ENCODE results near the gene TBX6.
"Not testable (repeated sequence)": the region's sequence is repeated elsewhere in the genome, so short reads cannot be mapped to it uniquely, and the experiment has no call there.

TBX6 gene

DNA sequence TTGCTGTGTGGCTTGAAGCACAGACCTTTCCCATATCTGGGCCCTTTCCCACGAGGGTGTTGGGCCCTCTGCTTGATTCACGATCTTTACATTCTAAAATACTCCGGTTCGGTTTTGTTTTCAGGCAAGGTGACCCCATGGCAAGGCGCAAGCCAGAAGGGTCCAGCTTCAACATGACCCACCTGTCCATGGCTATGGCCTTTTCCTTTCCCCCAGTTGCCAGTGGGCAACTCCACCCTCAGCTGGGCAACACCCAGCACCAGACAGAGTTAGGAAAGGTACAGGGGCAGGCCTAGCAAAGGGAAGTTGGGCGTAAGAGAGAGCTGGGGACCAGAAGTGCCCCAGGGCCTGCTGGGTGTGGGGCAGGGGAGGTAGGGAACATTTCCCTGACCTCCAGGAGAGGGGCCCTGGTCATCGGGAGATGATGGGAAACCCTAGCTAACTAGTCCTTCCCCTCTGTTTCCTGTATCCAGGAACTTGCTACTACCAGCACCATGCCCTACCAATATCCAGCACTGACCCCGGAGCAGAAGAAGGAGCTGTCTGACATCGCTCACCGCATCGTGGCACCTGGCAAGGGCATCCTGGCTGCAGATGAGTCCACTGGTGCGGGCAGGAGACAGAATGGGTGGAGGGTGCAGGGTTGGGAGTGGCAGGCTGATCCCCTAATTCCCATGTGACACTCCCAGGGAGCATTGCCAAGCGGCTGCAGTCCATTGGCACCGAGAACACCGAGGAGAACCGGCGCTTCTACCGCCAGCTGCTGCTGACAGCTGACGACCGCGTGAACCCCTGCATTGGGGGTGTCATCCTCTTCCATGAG, 24.8 kb downstream of the TBX6 start:
- no peak for DNase-seq (ENCODE audit: low read depth in 4 of 4, low spot score in 1 of 4)

DNA sequence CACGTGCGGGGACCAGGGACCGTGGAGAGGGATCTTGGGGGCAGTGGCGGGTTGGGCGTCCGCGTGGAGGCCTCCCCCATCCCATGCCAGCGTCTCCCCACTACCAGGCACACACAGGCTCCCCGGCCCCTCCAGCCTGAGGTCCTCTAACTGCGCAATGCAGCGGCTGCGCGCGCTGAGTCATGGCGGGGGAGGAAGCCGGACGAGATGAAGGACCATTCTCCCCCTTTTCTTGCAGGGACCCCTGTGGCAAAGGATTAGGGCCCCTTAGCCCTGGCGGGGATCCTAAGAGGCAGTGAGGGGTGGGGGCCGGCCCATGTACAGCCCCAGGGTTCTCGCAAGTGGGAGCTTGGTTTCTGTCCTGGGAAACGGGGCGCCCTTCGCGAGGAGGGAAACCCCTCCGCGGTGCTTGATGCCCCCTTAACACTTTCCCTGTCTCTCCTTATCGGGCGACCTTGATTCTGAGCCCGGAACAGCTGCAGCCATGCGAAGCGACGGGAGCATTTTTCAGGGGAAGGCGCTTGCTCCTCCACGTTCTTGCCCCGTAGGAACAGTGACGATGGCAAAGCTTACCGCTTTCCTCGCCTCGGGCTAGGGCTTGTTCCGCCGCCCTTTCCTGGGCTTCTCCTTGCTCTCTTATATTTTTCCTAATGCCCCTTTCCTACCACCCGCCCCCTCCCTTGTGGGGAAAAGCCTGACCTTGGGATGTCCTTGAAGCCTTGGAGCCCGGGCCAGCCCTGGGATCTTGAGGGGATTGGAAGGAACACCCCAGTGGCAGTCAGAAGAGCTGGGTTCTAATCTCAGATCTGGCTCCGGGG, 25.6 kb downstream of the TBX6 start:
- DNase-seq (ENCODE audit: low read depth in 4 of 4, low spot score in 1 of 4) = peak in 2 of 4 experiments; percentile 30 to 32

DNA sequence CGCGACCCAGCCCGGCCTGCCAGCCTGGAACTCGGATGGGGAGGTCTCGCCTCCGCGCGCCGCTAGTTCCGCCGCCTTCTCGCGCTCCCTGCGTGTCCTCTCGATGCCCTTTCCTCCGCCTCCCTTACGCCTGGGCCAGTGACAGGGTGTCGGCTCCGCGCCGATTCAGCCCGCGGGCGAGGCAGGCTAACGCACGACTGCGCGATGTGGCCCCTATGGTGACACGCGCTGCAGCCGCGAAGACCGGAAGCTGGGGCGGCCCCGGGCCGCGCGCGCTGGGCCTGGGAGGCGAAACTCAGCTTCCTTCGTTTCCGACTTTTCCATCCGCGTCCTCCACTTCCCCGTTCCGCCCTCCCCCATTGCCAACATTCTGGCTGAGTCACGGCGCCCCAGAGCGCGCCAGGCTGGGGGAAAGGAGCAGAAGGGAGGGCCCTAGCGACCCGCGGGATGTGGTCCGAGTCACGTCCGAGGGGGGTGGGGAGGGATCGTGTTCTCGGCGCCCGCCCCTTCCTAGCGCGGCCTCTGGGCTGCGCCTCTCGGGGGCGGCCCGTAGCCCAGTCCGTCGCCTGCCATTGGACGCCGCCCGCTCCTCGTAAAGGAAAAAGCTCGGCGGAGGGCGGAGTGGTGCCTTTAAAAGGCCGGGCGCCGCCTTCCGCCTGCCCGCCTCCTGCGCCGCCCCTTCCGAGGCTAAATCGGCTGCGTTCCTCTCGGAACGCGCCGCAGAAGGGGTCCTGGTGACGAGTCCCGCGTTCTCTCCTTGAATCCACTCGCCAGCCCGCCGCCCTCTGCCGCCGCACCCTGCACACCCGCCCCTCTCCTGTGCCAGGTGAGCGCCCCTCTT, 26.4 kb downstream of the TBX6 start, which contains the start of gene ALDOA:
TSS of gene ALDOA (plus strand) at position 659 of the 841 bp plus-strand sequence. CDS start 1,138 bp downstream, outside the sequence.
- DNase-seq (ENCODE audit: low read depth in 4 of 4, low spot score in 1 of 4) = peak; percentile 85 to 99 (median 92)

DNA sequence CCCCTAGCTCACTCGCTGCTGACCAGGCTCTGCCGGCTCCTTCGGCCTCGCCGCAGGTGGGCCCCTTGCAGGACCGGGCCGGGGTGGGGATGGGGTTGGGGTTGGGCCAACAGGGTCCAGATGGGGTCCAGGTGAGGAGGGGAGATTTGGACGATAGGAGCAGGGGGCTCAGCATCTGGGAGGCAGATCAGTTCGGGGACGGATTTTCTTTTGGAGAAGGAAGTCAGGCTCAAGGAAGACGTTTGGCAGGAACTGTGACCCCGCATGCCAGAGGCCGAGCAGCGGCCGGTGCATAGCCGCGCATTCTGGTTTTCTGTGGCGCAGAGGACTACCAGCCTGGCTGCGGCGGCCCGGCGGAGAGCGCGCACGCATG, 27.0 kb downstream of the TBX6 start:
- DNase-seq (ENCODE audit: low read depth in 4 of 4, low spot score in 1 of 4) = no peak

DNA sequence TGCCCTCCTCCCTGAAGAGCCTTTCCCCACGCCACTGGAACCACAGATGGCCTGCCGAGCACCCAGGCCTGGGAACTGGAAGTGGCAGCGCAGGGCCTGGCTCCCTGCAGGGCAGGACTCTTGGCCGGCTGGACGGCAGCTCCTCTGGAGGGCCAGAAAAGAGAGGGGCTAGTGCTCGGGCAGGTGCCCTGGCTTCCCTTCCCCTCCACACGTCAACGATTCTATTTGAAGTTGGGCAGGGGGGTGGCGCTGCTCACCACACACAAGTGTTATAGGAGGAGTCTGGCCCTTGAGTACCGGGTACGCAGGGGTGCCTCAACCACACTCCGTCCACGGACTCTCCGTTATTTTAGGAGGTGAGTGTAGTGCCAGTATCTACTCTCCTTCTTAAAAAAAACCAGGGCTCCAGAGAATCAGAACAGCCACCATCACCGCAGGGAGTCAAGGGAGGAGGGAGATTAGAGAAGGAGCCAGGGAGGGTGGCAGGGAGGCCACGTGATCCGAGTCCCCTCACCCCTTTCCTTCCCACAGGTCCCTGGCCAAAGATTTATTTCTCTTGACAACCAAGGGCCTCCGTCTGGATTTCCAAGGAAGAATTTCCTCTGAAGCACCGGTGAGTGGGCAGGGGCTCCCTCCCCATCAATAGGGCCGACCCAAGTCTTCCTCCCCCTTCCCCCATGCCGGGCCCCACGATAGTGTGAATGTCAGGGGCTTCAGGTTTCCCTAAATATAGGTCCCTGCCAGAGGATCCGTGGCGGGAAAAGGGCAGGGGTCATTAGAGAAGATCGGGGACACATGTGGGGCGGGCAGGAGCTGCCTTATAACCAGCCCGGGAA, 27.6 kb downstream of the TBX6 start:
- peak; percentile 49 to 75 (median 56) for DNase-seq (ENCODE audit: low read depth in 4 of 4, low spot score in 1 of 4)

DNA sequence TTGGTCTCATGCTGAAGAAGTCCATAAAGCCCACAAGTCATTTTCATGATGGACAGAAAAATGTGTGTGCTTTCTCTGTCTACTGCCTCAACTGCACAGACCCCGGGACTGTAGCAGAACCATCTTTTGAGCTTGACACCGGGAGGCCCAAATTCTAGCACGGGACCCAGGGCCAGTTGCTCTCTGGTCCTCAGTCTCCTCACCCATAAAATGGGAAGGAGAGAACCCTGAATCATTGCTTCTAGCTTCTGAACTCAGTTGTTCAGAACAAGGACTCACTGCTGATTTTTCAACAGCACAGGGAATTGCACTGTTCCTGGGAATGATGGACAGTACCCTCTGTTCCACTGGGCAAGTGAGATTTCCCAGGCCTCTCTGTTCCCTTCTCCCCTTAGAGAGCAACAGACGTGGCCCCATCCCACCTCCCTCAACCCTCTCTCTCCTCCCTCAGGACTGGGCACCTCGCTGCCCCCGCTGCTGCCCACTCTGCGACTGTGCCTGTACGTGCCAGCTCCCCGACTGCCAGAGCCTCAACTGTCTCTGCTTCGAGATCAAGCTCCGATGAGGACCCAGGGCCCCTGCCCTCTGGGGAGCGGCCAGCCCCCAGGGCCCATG, 28.3 kb downstream of the TBX6 start:
- no peak for DNase-seq (ENCODE audit: low read depth in 4 of 4, low spot score in 1 of 4)

DNA sequence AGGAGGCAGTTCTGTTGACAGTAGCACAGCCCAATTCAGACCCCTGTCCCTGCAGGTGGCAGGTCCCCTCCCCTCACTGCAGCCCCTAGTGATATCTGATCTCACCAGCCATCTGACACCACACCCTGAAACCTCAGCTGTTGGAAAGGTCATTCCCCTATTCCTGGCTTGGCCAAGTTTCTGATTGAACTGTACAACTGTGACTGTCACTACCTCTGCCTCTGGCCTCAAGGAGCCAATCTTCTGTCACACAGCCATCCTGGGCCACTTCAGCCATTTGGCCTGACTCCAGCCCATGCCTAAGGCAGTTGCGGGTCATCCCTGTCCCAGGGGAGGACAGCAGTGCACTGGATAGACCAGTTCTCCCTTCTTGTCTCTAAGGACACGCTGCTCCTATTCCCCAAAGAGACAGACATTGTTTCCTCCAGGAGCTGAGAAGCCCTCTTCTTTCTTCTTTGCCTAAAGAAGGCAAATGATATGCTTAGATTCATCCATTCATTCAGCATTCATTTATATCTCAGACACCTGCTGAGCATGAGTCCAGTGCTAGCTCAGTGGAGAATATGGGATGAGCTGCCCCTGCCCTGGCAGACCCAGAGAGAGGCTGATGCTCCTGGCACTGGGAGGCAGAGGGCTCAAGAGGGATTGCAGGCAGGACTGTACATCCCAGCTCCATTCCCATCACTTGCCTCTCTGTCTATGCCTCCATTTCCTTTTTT, 30.7 kb downstream of the TBX6 start:
- no peak for DNase-seq (ENCODE audit: low read depth in 4 of 4, low spot score in 1 of 4)

DNA sequence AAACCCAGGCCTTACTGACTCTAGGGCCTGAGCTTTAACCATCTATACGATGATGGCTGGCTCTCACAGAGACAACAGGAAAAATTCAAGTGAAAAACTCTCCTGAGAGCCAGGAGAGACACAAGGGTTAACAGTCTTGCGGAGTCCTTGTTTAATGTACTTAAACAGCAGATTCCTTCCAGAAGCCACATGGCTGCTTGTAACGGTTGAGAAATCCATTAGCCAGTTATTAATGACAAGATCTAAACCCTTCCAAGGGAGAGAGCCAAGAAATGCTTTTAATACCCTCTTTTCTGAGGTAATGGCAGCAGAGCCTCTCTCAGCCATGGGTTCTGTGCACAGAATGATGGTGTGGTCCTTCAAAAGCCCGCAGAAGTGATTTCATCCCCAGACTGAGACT, 31.4 kb downstream of the TBX6 start:
- DNase-seq (ENCODE audit: low read depth in 4 of 4, low spot score in 1 of 4) = no peak

DNA sequence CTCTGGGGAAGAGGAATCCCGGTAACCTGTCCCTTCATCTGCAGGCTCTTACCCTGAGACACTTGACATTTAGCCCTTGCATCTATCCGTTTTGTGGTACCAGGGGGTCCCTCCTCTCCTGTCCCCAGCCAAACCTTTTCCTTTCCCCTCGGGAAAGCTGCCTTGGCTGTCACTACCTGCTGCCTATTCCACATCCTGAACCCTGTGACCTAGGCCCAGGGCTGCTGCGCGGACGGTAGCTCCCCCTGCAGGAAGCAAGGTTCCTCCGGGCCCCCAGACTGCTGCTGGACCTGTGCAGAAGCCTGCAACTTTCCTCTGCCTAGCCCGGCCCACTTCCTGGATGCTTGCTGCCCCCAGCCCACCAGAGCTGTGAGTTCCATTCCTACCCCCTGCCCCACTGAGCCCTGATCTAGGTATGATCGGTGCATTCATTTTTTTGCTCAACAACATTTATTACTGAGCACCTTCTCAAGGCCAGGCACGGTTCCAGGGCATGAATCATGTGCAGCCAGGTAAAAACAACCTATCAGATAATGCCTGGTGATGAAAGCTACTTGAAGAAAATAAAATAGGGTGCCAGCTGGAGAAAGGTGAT, 36.7 kb downstream of the TBX6 start:
- peak in 2 of 4 experiments; percentile 35 to 40 for DNase-seq (ENCODE audit: low read depth in 4 of 4, low spot score in 1 of 4)

DNA sequence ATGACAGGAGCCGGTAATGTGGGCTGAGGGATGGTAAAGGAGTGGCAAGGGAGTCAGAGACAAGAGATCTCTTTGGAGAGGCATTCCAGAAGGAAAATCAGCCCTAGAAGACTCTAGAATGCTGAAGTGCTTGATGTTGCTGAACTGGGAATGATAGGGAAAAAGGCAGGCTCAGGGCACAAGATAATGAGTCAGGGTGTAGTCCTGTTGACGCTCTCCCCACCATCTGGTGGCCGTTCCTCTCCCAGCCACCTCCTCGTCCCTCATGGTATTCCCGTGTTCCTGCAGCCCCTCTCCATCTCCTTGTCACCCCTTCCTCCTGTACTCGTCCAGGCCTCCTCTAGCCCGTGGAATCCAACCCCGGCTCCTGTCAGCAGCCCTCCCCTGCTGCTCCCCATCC, 37.3 kb downstream of the TBX6 start:
- DNase-seq (ENCODE audit: low read depth in 4 of 4, low spot score in 1 of 4) = no peak

DNA sequence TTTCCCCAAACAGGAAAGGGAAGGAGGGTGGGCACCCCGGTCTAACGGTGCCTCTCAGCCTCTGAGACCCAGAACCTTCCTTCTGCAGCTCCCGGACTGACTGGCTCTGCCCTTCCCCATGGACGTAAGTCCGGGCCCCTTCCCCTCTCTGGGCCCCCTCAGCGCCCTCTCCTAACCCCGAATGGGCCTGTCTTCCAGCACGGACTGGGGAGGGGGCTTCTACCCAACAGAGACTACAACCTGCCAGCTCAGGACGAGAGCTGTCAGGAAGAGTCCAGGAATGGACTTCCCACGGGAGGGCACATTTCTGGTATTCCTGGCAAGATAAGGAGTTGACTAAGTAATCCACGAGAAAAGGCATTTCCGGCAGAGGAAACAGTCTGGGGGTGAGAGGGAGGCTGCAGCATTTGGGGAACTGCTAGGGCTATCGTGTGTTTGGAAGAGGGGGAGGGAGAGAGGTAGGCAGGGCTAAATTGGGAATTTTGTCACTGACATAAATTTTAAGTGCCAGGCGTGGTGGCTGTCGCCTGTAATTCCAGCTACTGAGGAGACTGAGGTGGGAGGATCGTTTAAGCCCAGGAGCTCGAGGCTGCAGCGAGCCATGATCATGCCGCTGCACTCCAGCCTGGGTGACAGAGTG, 38.2 kb downstream of the TBX6 start:
- DNase-seq (ENCODE audit: low read depth in 4 of 4, low spot score in 1 of 4) = no peak

DNA sequence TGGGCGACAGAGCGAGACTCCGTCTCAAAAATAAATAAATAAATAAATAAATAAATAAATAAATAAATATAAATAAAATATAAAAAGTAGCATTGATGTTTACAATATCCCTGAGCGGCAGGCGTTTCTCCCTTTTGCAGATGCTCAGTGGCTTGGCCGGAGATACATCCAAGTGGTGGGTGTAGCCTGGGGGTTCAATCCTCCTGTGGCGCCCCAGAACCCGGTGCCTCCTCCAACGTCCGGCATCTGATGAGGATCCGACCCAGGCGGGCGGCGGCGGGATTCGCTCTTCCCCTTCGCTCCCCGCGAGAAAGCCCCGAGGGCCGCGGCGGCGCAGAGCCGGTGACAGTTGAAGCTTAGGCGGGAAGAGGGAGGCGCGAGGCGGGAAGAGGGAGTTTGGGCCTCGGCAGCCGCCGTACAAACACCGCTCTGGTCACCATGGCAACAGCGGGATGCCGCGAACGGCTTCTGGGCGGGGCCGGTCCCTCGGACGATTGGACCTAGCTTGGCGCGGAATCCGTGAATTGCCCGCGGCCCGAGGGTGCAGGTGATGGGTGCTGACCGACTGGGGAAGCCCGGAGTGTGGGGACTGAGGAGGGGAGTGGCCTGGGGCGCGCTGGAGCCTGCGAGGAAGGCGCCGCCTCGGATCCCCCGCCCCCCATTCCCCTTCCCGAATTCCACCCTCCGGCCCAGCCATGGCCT, 38.9 kb downstream of the TBX6 start:
- DNase-seq (ENCODE audit: low read depth in 4 of 4, low spot score in 1 of 4) = peak; percentile 88 to 94 (median 93)

DNA sequence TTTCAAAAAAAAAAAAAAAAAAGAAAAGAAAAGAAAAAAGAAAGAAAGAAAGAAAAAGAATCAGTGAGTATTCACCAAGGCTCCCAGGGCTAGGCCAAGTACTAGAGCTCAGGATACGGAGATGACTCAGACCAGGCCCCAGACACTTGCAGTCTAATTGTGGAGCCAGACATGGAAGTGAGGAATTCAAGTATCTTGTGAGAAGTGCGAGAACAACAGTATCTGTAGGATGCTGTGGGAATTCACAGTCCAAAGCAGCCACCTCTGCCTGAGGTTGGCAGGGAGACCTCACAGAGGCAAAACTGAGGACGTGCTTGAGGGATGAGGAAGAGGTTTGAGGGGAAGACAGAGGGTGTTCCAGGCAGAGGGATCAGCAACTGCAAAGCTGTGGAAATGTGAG, 40.2 kb downstream of the TBX6 start:
- no peak for DNase-seq (ENCODE audit: low read depth in 4 of 4, low spot score in 1 of 4)

DNA sequence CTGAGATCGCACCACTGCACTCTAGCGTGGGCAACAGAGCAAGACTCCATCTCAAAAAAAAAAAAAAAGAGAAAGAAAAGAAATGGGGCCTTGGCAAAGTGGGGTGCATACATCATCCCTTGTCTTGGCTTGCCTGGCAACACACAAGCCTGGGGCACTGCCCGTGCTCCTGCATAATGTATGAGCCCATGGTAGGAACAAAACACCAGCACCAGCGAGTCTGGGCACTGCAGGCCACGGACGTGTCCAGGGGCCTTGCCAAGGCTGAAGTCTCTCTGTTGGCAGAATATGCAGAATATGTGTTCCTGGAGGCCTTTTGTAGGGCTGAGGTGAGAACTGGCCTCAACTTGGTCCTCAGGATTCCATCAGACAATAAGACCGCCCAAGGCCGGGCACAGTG, 41.9 kb downstream of the TBX6 start:
- DNase-seq (ENCODE audit: low read depth in 4 of 4, low spot score in 1 of 4) = no peak

DNA sequence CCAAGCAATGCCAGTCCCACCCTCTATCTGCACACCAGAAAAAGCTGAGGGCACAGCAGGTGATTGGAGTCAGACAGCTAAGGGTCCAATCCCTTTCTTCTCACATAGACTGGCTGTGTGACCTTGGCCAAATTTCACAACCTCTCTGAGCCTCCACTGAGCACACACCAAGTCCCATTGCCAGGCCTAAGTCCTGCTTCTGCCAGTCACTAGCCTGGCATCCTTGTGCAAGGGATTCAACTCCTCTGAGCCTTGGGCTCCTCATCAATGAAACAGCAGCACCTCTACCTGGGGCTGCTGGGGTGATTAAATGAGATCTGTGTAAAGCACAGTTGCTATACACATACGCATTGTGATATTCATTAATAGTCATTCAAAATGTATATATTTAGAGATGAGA, 45.1 kb downstream of the TBX6 start:
- no peak for DNase-seq (ENCODE audit: low read depth in 4 of 4, low spot score in 1 of 4)

DNA sequence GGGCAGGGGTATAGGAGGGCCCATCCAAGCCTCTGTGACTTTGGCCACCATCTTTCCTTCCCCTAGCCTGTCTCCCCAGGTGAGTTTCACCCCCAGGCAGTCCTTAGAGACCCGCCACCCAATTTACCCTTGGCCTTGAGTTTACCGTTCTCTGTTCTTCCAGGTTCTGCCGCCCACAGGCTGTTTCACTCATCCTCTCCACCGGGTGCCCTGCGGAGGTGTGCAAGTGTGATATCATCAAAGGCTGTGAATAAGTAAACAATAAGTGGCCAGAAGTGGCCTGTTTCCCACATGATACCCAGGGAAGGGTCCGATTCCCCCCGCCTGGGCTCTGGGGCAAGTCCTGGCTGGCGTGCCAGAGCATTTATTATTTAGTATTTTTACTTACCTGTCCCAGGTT, 45.5 kb downstream of the TBX6 start:
- DNase-seq (ENCODE audit: low read depth in 4 of 4, low spot score in 1 of 4) = no peak

DNA sequence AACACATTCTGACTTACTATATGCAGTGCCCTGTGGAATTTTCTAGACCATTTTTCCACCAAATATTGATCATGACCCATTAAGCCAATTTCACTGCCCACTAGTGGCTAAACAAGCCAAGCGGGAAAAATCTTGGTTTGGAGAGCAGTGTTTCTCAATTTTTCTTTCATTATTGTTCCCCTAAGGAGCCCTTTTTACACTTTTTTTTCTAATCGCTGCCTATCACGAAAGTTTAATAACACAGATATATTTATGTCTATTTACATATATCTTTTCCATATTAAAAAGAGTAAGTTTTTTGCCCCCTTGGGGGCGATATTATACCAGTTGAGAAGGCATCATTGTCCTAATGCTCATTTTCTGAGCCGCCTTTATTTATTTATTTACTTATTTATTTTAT, 49.9 kb downstream of the TBX6 start:
- DNase-seq (ENCODE audit: low read depth in 4 of 4, low spot score in 1 of 4) = no peak

DNA sequence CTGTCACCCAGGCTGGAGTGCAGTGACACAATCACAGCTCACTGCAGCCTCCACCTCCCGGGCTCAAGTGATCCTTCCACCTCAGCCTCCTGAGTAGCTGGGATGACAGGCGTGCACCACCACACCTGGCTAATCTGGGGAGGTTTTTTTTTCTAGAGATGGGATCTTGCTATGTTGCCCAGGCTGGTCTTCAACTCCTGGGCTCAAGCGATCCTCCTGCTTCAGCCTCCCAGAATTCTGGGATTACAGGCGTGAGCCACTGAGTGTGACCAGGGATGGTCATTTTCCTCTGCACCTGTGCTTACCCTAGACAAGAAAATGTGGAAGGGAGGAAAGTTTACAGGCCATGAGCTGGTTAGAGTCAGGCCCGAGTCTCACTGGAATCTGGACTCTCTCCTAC, 51.0 kb downstream of the TBX6 start:
- not testable (repeated sequence) for DNase-seq (ENCODE audit: low read depth in 4 of 4, low spot score in 1 of 4)

All from stimulated activated CD4-positive, alpha-beta T cell treated with anti-CD3 and anti-CD28 coated beads, Interleukin-1b, Interleukin-23, amount 100 ng/mL, for 24 hours (primary cell).